ENCODE measurements around the gene MEGF6.

MEGF6 gene

GRCh38 chr1:3467096-3468036 is 143.9 kb downstream of the MEGF6 start:
- TF ChIP-seq ZFX (IDR thresholded peaks at IDR 0.05): no peak
- TF ChIP-seq, protein P1, sequence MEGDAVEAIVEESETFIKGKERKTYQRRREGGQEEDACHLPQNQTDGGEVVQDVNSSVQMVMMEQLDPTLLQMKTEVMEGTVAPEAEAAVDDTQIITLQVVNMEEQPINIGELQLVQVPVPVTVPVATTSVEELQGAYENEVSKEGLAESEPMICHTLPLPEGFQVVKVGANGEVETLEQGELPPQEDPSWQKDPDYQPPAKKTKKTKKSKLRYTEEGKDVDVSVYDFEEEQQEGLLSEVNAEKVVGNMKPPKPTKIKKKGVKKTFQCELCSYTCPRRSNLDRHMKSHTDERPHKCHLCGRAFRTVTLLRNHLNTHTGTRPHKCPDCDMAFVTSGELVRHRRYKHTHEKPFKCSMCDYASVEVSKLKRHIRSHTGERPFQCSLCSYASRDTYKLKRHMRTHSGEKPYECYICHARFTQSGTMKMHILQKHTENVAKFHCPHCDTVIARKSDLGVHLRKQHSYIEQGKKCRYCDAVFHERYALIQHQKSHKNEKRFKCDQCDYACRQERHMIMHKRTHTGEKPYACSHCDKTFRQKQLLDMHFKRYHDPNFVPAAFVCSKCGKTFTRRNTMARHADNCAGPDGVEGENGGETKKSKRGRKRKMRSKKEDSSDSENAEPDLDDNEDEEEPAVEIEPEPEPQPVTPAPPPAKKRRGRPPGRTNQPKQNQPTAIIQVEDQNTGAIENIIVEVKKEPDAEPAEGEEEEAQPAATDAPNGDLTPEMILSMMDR (conservative IDR thresholded peaks at IDR 0.05): no peak
- no peak overlapping the region for H3K27ac ChIP-seq

- no peak overlapping the region for H3K27ac ChIP-seq
- TF ChIP-seq, protein P1 (conservative IDR thresholded peaks at IDR 0.05): no peak
- no peak for TF ChIP-seq ZFX (IDR thresholded peaks at IDR 0.05)
Observed at GRCh38 chr1:3466366-3467075, 144.8 kb downstream of the MEGF6 start.

DNA sequence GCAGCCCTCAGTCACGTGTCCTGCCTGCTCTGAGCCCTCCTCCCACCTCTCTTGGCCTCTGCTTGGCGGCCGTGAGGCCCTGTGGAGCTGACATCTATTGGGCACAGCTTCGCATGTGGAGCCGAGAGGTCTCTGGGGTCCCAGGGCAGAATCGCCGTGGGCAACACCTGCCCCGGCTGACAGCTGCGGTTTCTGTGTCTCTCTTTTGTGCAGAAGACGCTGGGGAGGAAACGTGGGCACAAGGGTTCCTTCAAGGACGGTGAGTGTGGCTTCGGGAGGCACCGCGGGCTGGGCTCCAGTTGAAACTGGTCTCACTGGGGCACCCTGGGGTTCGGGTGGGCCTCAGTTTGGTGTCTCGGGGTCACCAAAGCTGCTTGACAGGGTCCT is 145.4 kb downstream of the MEGF6 start:
- no peak overlapping the region for H3K27ac ChIP-seq
- TF ChIP-seq, protein P1 (conservative IDR thresholded peaks at IDR 0.05): no peak
- TF ChIP-seq ZFX (IDR thresholded peaks at IDR 0.05): no peak

DNA sequence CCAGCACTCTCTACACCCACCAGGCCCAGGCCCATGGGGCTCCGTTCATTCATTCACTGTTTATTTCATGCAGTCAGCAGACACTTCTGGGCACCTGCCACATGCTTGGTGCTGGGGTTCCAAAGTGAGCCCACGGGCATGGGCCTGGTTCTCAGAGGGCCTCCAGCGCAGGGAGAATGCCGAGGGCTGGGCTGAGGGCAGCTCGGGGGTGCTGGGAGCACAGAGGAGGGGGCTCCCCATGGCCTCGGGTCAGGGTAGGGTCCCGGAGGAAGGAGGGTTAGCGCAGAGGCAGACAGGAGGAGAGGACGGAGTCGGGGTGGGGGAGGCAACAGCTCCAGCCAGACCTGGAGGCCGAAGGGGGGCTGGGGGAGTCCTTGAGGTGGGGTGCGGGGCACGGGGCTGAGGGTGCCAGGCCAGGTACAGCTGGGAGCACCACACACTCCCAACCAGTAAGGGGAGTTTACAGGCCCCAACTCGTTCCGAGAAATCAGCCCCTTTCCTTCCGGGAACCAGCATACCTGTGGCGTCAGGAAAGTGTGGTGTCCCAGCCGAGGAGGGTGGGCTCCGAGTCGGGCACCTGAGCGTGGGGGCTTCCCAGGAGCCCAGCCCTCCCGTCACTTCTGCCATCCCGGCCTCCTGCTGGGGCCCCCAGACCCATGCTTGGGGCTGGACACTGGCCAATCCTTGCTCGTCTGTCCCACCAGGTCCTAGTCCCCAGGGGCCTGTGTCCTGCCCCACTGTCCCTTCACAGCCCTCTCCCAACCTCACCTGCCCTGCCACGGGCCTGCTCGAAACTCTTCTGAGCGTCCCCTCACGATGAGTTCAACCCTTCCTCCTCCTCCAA is 146.0 kb downstream of the MEGF6 start:
- TF ChIP-seq, protein P1 (conservative IDR thresholded peaks at IDR 0.05): no peak
- TF ChIP-seq ZFX (IDR thresholded peaks at IDR 0.05): no peak
- no peak overlapping the region for H3K27ac ChIP-seq

GRCh38 chr1:3464649-3465025 is 146.7 kb downstream of the MEGF6 start:
- no peak for TF ChIP-seq ZFX (IDR thresholded peaks at IDR 0.05)
- no peak overlapping the region for H3K27ac ChIP-seq

DNA sequence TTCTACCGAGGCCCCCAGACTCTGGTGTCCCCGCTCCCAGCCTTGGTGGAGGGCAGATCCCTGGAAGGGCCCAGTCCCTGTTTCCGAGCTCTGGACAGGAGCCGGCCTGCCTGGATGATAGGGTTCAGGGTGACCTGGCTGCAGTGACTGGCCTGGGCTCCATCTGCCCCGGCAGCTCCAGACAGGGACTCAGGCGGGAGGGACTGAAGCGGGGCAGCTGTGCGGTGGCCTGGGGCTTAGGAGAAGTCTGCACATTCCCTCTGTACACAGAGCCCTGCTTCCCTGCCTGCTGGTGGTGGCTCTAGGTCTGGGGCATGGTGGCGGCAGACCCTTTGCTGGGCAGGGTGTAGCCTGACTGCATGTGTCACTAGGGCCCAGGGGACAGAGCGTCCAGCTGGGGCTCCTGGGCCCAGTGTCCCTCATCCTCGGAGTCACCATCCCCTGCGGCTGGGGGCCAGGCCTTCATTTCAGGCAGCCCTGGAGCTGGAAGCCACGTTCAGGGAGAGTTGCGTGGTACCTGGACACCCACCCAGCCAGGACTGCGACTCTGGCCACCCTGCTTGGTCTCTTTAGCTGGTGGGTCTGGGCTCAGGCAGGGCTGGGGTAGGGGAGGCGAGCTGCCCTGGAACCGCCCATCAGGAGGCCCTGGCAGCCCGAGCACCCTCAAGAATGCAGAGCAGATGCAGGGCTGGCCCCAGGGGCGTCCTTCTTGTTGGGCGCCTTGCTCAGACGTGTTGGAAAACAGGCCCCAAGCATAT is 147.2 kb downstream of the MEGF6 start:
- no peak overlapping the region for H3K27ac ChIP-seq

More for the DNA sequence above, 147.2 kb downstream of the MEGF6 start:
- TF ChIP-seq, protein P1 (conservative IDR thresholded peaks at IDR 0.05): no peak
- TF ChIP-seq ZFX (IDR thresholded peaks at IDR 0.05): no peak
